GM19240 (cell line): ENCODE results near the gene DNAJC15.

Experiments used
- DNase-seq: peaks from one replicate; pipeline ENCODE4 v3.0.0; 2011; ENCODE audit warnings: low spot score; ENCODE audit not compliant: insufficient read length

Gene DNAJC15

DNA sequence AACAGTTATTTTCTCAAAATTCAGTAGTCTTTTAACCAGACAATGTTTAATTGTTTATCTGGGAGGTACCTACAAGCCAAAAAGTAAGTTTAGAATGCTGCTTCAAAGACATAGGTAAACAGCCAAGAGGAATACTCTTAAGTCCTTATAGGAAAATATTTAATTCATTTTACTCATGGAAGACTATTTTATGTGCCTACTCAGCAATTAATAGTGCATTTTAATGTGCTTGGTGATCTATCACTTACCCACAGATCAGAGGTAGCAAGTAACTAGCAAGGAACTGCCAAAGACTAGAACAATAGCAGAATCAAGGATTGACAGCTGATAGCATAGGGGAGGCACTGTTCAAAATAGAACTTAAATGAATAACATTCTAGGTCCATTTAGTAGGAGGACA is 60.4 kb downstream of the DNAJC15 start:
- DNase-seq, result no peak

DNA sequence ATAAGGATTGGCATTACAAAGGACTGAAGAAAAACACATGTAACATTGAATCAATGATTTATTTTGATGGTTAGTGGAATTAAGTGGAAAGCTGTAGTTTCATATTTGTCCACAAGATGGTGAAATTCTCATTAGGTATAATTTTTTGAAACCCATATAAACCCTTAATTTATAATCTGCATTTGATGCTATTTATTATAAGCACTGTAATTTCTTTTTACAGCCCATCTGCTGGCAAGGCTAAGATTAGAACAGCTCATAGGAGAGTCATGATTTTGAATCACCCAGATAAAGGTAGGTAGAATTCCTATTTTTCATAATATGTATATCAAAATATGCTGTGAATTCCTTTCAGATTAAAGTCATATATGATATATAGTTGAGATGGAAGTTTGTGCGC is 62.2 kb downstream of the DNAJC15 start:
- no peak for DNase-seq

- no peak for DNase-seq
Observed at GRCh38 chr13:43086181-43086580, 62.8 kb downstream of the DNAJC15 start.

GRCh38 chr13:43088093-43088511 is 64.7 kb downstream of the DNAJC15 start:
- no peak for DNase-seq

- no peak for DNase-seq
Observed at GRCh38 chr13:43089912-43090498, 66.6 kb downstream of the DNAJC15 start.

GRCh38 chr13:43094901-43095300 is 71.5 kb downstream of the DNAJC15 start:
- no peak for DNase-seq

GRCh38 chr13:43095771-43096719 is 72.7 kb downstream of the DNAJC15 start:
- DNase-seq, result no peak

DNA sequence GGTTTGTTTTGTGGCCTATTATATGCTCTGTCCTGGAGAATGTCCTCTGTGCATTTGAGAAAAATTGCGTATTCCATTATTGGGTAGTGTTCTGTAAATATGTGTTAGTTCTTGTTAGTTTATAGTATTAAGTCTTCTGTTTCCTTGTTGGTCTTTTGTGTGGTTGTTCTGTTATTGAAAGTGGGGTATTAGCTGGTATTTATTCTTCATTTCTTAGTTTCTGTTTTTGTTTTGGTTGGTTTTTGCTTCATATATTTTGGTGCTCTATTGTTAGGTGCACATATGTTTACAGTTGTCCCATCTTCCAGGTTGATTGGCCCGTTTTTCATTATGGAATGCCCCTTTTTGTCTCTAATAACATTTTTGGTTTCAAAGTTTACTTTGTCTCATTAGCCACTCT is 77.3 kb downstream of the DNAJC15 start:
- no peak for DNase-seq

DNA sequence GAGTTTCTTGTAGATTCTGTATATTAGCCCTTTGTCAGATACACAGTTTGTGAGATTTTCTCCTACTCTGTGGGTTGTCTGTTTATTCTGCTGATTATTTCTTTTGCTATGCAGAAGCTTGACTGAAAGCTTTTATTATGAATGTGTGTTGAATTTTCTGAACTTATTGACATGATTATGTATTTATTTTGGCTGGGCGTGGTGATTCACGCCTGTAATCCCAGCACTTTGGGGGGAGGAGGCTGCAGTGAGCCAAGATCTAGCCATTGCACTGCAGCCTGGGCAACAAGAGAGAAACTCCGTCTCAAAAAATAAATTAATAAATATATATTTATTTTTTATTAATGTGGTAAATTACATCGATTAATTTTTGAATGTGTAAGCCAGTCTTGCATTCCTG is 78.9 kb downstream of the DNAJC15 start:
- DNase-seq, result no peak

DNA sequence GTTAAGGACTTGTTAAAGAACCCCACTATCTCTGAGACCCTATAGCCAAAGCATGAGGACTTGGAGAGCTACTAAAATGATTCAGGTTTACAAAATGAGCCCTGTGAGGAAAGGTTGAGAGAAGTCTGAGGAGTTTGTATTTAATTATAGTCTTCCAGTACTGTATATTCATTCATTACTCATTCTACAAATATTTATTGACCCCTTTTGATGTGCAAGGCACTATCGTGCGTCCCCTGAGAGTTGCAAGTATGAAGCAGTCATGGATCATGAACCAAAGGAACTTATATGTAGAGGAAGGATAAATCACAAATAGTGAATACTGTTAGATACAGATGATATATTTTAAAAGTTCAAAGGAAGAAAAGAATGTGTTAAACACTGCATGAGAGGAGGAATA is 84.4 kb downstream of the DNAJC15 start:
- DNase-seq, result no peak

GRCh38 chr13:43110036-43110435 is 86.7 kb downstream of the DNAJC15 start:
- no peak for DNase-seq

- DNase-seq, result no peak
Observed at GRCh38 chr13:43110658-43111057, 87.3 kb downstream of the DNAJC15 start.

- no peak for DNase-seq
Observed at GRCh38 chr13:43111559-43112400, 88.4 kb downstream of the DNAJC15 start.

- no peak for DNase-seq
Observed at GRCh38 chr13:43113603-43114002, 90.2 kb downstream of the DNAJC15 start.

GRCh38 chr13:43114504-43114903 is 91.1 kb downstream of the DNAJC15 start:
- no peak for DNase-seq

DNA sequence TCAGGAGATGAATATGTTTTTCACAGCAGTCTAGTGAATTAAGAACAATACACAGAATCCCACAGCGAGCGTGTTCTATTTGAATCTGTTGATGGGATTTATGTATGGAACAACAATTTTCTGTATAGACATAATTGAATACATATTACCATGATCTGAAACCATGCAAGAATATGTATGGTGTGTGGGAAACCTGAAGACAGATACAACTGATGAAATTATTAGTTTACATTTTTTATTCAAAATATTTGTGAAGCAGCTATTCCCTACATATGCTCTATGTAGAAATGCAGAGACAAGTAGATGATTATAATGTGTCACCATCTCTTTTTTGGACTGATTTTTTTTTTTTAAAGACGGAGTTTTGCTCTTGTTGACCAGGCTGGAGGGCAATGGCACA is 91.8 kb downstream of the DNAJC15 start:
- DNase-seq, result no peak

- DNase-seq, result no peak
Observed at GRCh38 chr13:43116242-43116641, 92.9 kb downstream of the DNAJC15 start.

- no peak for DNase-seq
Observed at GRCh38 chr13:43118521-43118920, 95.1 kb downstream of the DNAJC15 start.

GRCh38 chr13:43119206-43119605 is 95.8 kb downstream of the DNAJC15 start:
- no peak for DNase-seq

GRCh38 chr13:43122791-43123190 is 99.4 kb downstream of the DNAJC15 start:
- DNase-seq, result no peak

- DNase-seq, result no peak
Observed at GRCh38 chr13:43123856-43124255, 100.5 kb downstream of the DNAJC15 start.

DNA sequence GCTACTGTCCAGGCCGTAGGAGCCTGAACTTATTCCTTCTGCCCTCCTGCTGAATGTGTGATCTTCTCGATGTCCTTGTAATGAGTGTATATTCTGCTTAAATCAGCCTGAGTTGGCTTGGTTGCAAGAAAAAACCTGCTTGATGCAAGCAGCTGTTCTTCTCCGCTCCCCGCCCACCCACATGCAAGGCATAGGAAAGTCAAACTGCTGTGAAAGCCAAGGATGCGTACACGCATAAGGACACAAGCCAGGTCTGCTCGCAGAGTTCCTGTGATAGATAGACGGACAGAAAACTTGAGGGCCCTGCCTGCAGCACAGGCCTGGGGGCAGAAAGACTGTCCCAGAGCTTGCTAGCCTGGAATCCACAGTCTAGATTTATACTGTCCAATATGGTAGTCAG is 101.1 kb downstream of the DNAJC15 start:
- DNase-seq, result no peak
